Smooth muscle cell (in vitro differentiated cells): ENCODE results near the gene KERA. TPM values are rescaled to one million over a fixed set of nuclear protein-coding genes. Genes with fewer than 3 reads are reported as not detected.

Experiments used
- DNase-seq: peaks from one replicate; lab custom pipeline; 2025; ENCODE audit not compliant: unreplicated experiment; lab: John Stamatoyannopoulos, UW
- H2AFZ ChIP-seq: fragments of 200-600 bp; sonication (generic); 2 replicates; pipeline ENCODE4 v1.6.0; 2016; ENCODE audit warnings: antibody characterized with exemption, low read depth, mild to moderate bottlenecking
- H3F3A ChIP-seq: fragments of 200-600 bp; sonication (generic); 2 replicates; pipeline ENCODE4 v1.6.0; 2017; ENCODE audit warnings: antibody characterized with exemption, low read depth
- H3K27ac ChIP-seq: fragments of 200-600 bp; sonication (generic); 2 replicates; pipeline ENCODE4 v1.5.1; 2016; ENCODE audit warnings: low read depth, mild to moderate bottlenecking
- H3K27me3 ChIP-seq: fragments of 200-600 bp; sonication (generic); 2 replicates; pipeline ENCODE4 v1.6.1; 2016; ENCODE audit warnings: low read depth, mild to moderate bottlenecking
- H3K36me3 ChIP-seq: fragments of 200-600 bp; sonication (generic); 2 replicates; pipeline ENCODE4 v1.5.1; 2016; ENCODE audit warnings: low read depth
- H3K4me1 ChIP-seq: fragments of 200-600 bp; sonication (generic); 2 replicates; pipeline ENCODE4 v1.5.1; 2016; ENCODE audit warnings: low read depth
- H3K4me2 ChIP-seq: fragments of 200-600 bp; sonication (generic); 2 replicates; pipeline ENCODE4 v1.6.0; 2016; ENCODE audit warnings: mild to moderate bottlenecking
- H3K4me3 ChIP-seq: fragments of 200-600 bp; sonication (generic); 2 replicates; pipeline ENCODE4 v1.5.1; 2016; ENCODE audit warnings: mild to moderate bottlenecking
- H3K79me2 ChIP-seq: fragments of 200-600 bp; sonication (generic); 2 replicates; pipeline ENCODE4 v1.6.0; 2016; ENCODE audit warnings: low read depth, mild to moderate bottlenecking
- H3K9ac ChIP-seq: fragments of 200-600 bp; sonication (generic); 2 replicates; pipeline ENCODE4 v1.6.0; 2016; ENCODE audit warnings: low read depth
- H3K9me3 ChIP-seq: fragments of 200-600 bp; sonication (generic); replicated peaks from 2 replicates; pipeline ENCODE4 v1.5.1; 2016; ENCODE audit warnings: low read depth
- H4K20me1 ChIP-seq: fragments of 200-600 bp; sonication (generic); 2 replicates; pipeline ENCODE4 v1.6.0; 2016; ENCODE audit warnings: low read depth
- WGBS: methylation state at CpG from one replicate; pipeline ENCODE4 v1.1.7; 2016; ENCODE audit warnings: low lambda C conversion rate; 5-methylcytosine and 5-hydroxymethylcytosine counted together
- polyA plus RNA-seq: library from polyadenylated mRNA; unstranded; fragments of >200 nt; fragmentation: Nextera tagmentation; extraction: Ambion mirVana; gene quantifications from 2 replicates; pipeline ENCODE4 v1.2.1, GENCODE V29; 2016
- total RNA-seq: library from RNA; depleted of rRNA; stranded (reverse); fragments of >200 nt; gene quantifications from 2 replicates; pipeline ENCODE4 v1.2.3, GENCODE V29; 2014
- TF ChIP-seq, protein P1 (sequence below): fragments of 200-600 bp; sonication (generic); IDR thresholded peaks from 2 replicates; pipeline ENCODE4 v1.5.1; 2017; ENCODE audit warnings: borderline replicate concordance, mild to moderate bottlenecking, antibody characterized with exemption; ENCODE audit not compliant: insufficient read depth, poor library complexity, severe bottlenecking

KERA gene
- total and polyA plus RNA-seq, 2 experiments from 2014 or later, result not detected

DNA sequence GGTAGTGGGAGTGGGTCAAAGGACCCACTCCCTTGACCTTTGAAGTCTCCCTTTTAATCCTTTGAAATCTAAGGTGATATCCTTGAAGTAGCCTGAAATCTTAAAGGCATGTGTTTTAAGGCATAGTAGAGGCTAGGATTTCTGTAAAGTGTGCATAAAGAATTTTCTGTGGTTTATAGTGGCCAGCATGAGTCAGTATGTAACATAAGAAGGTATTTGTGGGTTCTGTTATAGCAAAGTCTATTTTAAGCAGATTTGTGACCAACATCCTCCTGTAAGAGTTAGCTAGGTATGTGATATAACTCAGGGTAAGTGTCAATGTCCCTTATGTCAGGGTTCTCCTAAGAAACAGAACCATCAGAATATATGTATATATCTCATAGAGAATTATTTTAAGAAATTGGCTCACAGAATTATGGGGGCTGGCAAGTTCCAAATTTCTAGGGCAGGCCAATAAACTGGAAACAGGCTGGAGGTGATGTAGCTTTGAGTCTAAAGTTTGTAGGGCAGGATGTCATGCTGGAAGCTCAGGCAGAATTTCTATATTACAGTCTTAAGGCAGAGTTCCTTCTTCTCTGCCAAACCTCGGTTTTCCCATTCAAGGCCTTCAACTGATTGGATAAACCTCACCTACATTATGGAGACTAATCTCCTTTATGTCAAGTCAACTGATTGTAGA lies 34.4 kb downstream of the KERA start:
- Histone ChIP-seq H3K4me3 (no peak overlapping the region), H3K36me3 (no peaks in the 10 kb centered on the region), H3K4me1 (peaks cover 4% of the 10 kb centered on the region), H3K9ac (no peak overlapping the region), H4K20me1 (no peaks in the 10 kb centered on the region), H3K79me2 (no peaks in the 10 kb centered on the region), H2AFZ (no peak overlapping the region), H3K27me3 (no peaks in the 10 kb centered on the region), H3K27ac (peak overlapping the region; percentile 46), H3F3A (peaks cover 4% of the 10 kb centered on the region), H3K9me3 (no peaks in the 10 kb centered on the region), H3K4me2 (peak overlapping the region; percentile 61)
- no peak for DNase-seq
- 84% methylated on average over 1 of the region's 1 CpG for WGBS
- TF ChIP-seq, protein P1, sequence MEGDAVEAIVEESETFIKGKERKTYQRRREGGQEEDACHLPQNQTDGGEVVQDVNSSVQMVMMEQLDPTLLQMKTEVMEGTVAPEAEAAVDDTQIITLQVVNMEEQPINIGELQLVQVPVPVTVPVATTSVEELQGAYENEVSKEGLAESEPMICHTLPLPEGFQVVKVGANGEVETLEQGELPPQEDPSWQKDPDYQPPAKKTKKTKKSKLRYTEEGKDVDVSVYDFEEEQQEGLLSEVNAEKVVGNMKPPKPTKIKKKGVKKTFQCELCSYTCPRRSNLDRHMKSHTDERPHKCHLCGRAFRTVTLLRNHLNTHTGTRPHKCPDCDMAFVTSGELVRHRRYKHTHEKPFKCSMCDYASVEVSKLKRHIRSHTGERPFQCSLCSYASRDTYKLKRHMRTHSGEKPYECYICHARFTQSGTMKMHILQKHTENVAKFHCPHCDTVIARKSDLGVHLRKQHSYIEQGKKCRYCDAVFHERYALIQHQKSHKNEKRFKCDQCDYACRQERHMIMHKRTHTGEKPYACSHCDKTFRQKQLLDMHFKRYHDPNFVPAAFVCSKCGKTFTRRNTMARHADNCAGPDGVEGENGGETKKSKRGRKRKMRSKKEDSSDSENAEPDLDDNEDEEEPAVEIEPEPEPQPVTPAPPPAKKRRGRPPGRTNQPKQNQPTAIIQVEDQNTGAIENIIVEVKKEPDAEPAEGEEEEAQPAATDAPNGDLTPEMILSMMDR, result no peak

DNA sequence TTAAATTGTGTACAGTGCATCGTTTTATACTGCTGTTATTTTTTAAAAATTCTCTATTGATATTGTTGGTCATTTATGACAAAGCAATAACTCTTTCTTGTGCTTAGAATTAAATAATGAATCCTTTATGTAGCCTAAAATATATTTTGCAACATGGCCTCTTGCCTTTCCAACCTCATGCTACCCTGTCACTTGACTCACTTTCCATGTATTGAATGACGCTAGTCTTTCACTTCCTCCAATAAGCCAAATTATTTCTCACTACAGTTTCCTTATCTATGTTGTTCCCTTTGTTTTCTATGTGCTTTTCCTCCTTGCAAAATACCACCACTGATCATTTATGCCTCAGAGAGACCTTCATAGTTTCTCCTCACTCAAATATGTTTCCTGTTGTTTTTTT lies 36.7 kb downstream of the KERA start:
- Histone ChIP-seq H3K4me3 (no peak overlapping the region), H3K4me1 (peaks cover 4% of the 10 kb centered on the region)
- 90% methylated on average over 2 of the region's 2 CpGs for WGBS

DNA sequence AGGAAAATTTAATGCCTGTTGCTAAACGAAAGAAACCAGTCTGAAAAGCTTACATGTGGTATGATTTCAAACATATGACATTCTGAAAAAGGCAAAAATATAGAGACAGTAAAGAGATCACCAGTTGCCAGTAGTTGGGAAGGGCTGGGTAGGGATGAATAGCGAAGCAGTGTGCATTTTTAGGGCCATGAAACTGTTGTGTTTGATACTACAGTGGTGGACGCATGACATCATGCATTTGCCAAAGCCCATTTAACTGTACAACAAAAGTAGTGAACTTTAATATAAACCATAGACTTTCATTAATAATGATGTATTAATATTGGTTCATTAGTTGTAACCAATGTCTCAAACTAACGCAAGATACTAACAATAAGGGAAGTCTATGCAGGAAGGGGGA lies 38.4 kb downstream of the KERA start:
- H3K9ac ChIP-seq, result no peak overlapping the region
- no peak for DNase-seq
- no peaks in the 10 kb centered on the region for H3K27me3 ChIP-seq
- peaks cover 4% of the 10 kb centered on the region for H3K4me1 ChIP-seq
- WGBS, result 97% methylated on average over 4 of the region's 4 CpGs
- no peak overlapping the region for H3K27ac ChIP-seq
- H3K79me2 ChIP-seq, result no peaks in the 10 kb centered on the region
- H3K4me3 ChIP-seq, result no peak overlapping the region
- H3F3A ChIP-seq, result peaks cover 4% of the 10 kb centered on the region
- no peaks in the 10 kb centered on the region for H4K20me1 ChIP-seq
- TF ChIP-seq, protein P1, result no peak
- no peak overlapping the region for H3K4me2 ChIP-seq
- no peaks in the 10 kb centered on the region for H3K36me3 ChIP-seq
- no peaks in the 10 kb centered on the region for H3K9me3 ChIP-seq
- H2AFZ ChIP-seq, result no peak overlapping the region

More for the DNA sequence above, 36.7 kb downstream of the KERA start:
- Histone ChIP-seq H3K9ac (no peak overlapping the region), H4K20me1 (no peaks in the 10 kb centered on the region), H3F3A (peaks cover 4% of the 10 kb centered on the region), H3K79me2 (no peaks in the 10 kb centered on the region), H3K4me2 (no peak overlapping the region), H3K27me3 (no peaks in the 10 kb centered on the region), H2AFZ (no peak overlapping the region), H3K36me3 (no peaks in the 10 kb centered on the region), H3K27ac (no peak overlapping the region), H3K9me3 (no peaks in the 10 kb centered on the region)
- TF ChIP-seq, protein P1, result no peak
- no peak for DNase-seq
